Fibroblast of villous mesenchyme (primary cell): ENCODE measurements around the gene NPAS1. TPM values are rescaled to one million over a fixed set of nuclear protein-coding genes. Genes with fewer than 3 reads are reported as not detected.

Experiments
- DNase-seq: peaks from one replicate; pipeline ENCODE4 v3.0.0-alpha.2; 2010; ENCODE audit warnings: low read depth
- H3K4me3 ChIP-seq: 2 replicates; pipeline ENCODE4 v1.5.1; 2011; ENCODE audit warnings: low read depth, mild to moderate bottlenecking, low read length
- CTCF ChIP-seq: IDR thresholded peaks from 2 replicates; pipeline ENCODE4 v1.5.1; 2012; ENCODE audit warnings: low read depth, mild to moderate bottlenecking, low read length; ENCODE audit not compliant: insufficient read depth
- total RNA-seq: library from RNA; depleted of rRNA; stranded (reverse); fragments of >200 nt; gene quantifications from 2 replicates; pipeline ENCODE4 v1.2.3, GENCODE V29; 2012

The NPAS1 gene
- total RNA-seq, 1 donor, result 0.86 TPM

- DNase-seq, result no peak
- no peak for TF ChIP-seq CTCF
- H3K4me3 ChIP-seq, result no peak overlapping the region
Measured at GRCh38 chr19:47058621-47059022, 39.0 kb downstream of the NPAS1 start.

GRCh38 chr19:47063874-47064273 is 44.2 kb downstream of the NPAS1 start:
- no peak overlapping the region for H3K4me3 ChIP-seq
- DNase-seq, result no peak
- no peak for TF ChIP-seq CTCF

GRCh38 chr19:47065242-47065641 is 45.6 kb downstream of the NPAS1 start:
- no peak for TF ChIP-seq CTCF
- H3K4me3 ChIP-seq, result no peak overlapping the region
- DNase-seq, result no peak

GRCh38 chr19:47066376-47067214 is 47.0 kb downstream of the NPAS1 start:
- H3K4me3 ChIP-seq, result no peak overlapping the region
- no peak for DNase-seq
- no peak for TF ChIP-seq CTCF

- no peak overlapping the region for H3K4me3 ChIP-seq
- DNase-seq, result no peak
- TF ChIP-seq CTCF, result no peak
Measured at GRCh38 chr19:47067215-47067847, 47.7 kb downstream of the NPAS1 start.

GRCh38 chr19:47068246-47068645 is 48.6 kb downstream of the NPAS1 start:
- no peak overlapping the region for H3K4me3 ChIP-seq
- no peak for DNase-seq
- TF ChIP-seq CTCF, result no peak
